Small intestine (tissue), 7 donors: Measurements from ENCODE around the gene B9D1. TPM values are rescaled to one million over a fixed set of nuclear protein-coding genes. Genes with fewer than 3 reads are reported as not detected.

ENCODE experiments used
- DNase-seq, 2 donors: peaks; one replicate each; pipeline versions ENCODE4 v3.0.0 to v3.0.0-alpha.2; 2013
- FAIRE-seq: peaks from 2 replicates; lab custom pipeline; 2012; peaks lifted over from hg19 to GRCh38; lab: Jason Lieb, UNC
- H3K27ac ChIP-seq, 3 donors: one replicate each; pipeline ENCODE4 v1.5.1; 2013; ENCODE audit warnings: low read length in 2 of 3, mild to moderate bottlenecking in 2 of 3, control low read depth in 1 of 3, inconsistent platforms in 1 of 3, low read depth in 1 of 3, moderate library complexity in 1 of 3
- H3K27me3 ChIP-seq, 3 donors: one replicate each; pipeline ENCODE4 v1.6.1; 2013; ENCODE audit warnings: low read length in 3 of 3, inconsistent platforms in 1 of 3; ENCODE audit not compliant: control insufficient read depth in 3 of 3, insufficient read depth in 3 of 3
- H3K36me3 ChIP-seq, 3 donors: one replicate each; pipeline ENCODE4 v1.6.1; 2013; ENCODE audit warnings: low read length in 3 of 3, inconsistent platforms in 1 of 3, low read depth in 1 of 3, mild to moderate bottlenecking in 1 of 3, moderate library complexity in 1 of 3; ENCODE audit not compliant: control insufficient read depth in 3 of 3, insufficient read depth in 2 of 3
- H3K4me1 ChIP-seq, 3 donors: one replicate each; pipeline ENCODE4 v1.6.1; 2013; ENCODE audit warnings: low read length in 2 of 3, inconsistent platforms in 1 of 3, low read depth in 1 of 3, mild to moderate bottlenecking in 1 of 3, moderate library complexity in 1 of 3; ENCODE audit not compliant: control insufficient read depth in 3 of 3, insufficient read depth in 2 of 3
- H3K4me3 ChIP-seq, 3 donors: one replicate each; pipeline ENCODE4 v1.5.1; 2013; ENCODE audit warnings: low read length in 3 of 3, control low read depth in 1 of 3, inconsistent platforms in 1 of 3, low read depth in 1 of 3, mild to moderate bottlenecking in 1 of 3, moderate library complexity in 1 of 3
- H3K9me3 ChIP-seq, 2 donors: one replicate each; pipeline ENCODE4 v1.6.1; 2013; ENCODE audit warnings: low read depth in 1 of 2, low read length in 1 of 2; ENCODE audit not compliant: control insufficient read depth in 2 of 2, insufficient read depth in 1 of 2
- WGBS, 3 donors: extraction: QIAGEN DNeasy Blood & Tissue Kit; methylation state at CpG; one replicate each; pipeline ENCODE4 v1.1.7; 2013; 5-methylcytosine and 5-hydroxymethylcytosine counted together
- polyA plus RNA-seq, 4 donors: library from polyadenylated mRNA; stranded (reverse) in 3 of 4; unstranded in 1 of 4; fragments of 200-250 nt in 3 of 4; fragments of 120-200 nt in 1 of 4; gene quantifications; one replicate each; pipeline versions ENCODE4 v1.2.1 to v1.2.3, GENCODE V29; 2013
- donor health status: healthy with polysubstance abuse.
- donor health status: control.
- donor health status: control.
- donor health status: Bipolar disorder and iron deficiency.
- donor health status: healthy.

Gene B9D1
- polyA plus RNA-seq, 4 donors, result 2.2 to 18.1 (median 12.9) TPM

- DNase-seq, result no peak
- no peaks in the 10 kb centered on the region for H3K27me3 ChIP-seq
- WGBS, 3 donors, result 67 to 91% (median 83%) methylated on average over 9 of the region's 9 CpGs
- FAIRE-seq, result no peak
- no peak overlapping the region for H3K4me3 ChIP-seq
- peak overlapping the region in 1 of 3 donors; percentile 33 for H3K27ac ChIP-seq
- peaks cover 0 to 12% (median 4%) of the 10 kb centered on the region in 3 donors for H3K4me1 ChIP-seq
- H3K36me3 ChIP-seq, result peaks cover 0 to 42% (median 0%) of the 10 kb centered on the region in 3 donors
- H3K9me3 ChIP-seq, result no peaks in the 10 kb centered on the region
These were observed 59.7 kb downstream of the B9D1 start for GRCh38 chr17:19302791-19303331.

- no peak for DNase-seq
- H3K27me3 ChIP-seq, result no peaks in the 10 kb centered on the region
- peaks cover 0 to 44% (median 0%) of the 10 kb centered on the region in 3 donors for H3K36me3 ChIP-seq
- no peaks in the 10 kb centered on the region for H3K9me3 ChIP-seq
- FAIRE-seq, result no peak
- peaks cover 0 to 11% (median 4%) of the 10 kb centered on the region in 3 donors for H3K4me1 ChIP-seq
- H3K27ac ChIP-seq, result no peak overlapping the region
- H3K4me3 ChIP-seq, result no peak overlapping the region
- 93% methylated on average over 9 of the region's 9 CpGs for WGBS, 3 donors
These were observed 60.5 kb downstream of the B9D1 start for GRCh38 chr17:19301973-19302372.

- no peak overlapping the region for H3K27ac ChIP-seq
- no peaks in the 10 kb centered on the region for H3K9me3 ChIP-seq
- no peak overlapping the region for H3K4me3 ChIP-seq
- FAIRE-seq (no peak), DNase-seq (no peak)
- no peaks in the 10 kb centered on the region for H3K27me3 ChIP-seq
- peaks cover 0 to 6% (median 1%) of the 10 kb centered on the region in 3 donors for H3K4me1 ChIP-seq
- H3K36me3 ChIP-seq, result peaks cover 0 to 46% (median 0%) of the 10 kb centered on the region in 3 donors
- 75 to 80% (median 76%) methylated on average over 5 of the region's 5 CpGs for WGBS, 3 donors
These were observed 61.1 kb downstream of the B9D1 start for GRCh38 chr17:19301274-19301951.

- DNase-seq (no peak), FAIRE-seq (no peak)
- H3K4me3 ChIP-seq, result no peak overlapping the region
- whole genome bisulfite sequencing, 3 donors, result 95 to 96% (median 96%) methylated on average over 7 of the region's 7 CpGs
- H3K9me3 ChIP-seq, result no peaks in the 10 kb centered on the region
- H3K36me3 ChIP-seq, result peaks cover 0 to 42% (median 0%) of the 10 kb centered on the region in 3 donors
- H3K27me3 ChIP-seq, result no peaks in the 10 kb centered on the region
- H3K4me1 ChIP-seq, result peaks cover 0 to 5% (median 0%) of the 10 kb centered on the region in 3 donors
- no peak overlapping the region for H3K27ac ChIP-seq
These were observed 62.7 kb downstream of the B9D1 start for GRCh38 chr17:19299866-19300265.

GRCh38 chr17:19299214-19299747 lies 63.2 kb downstream of the B9D1 start:
- FAIRE-seq, result no peak

GRCh38 chr17:19298569-19299213 lies 63.8 kb downstream of the B9D1 start:
- Histone ChIP-seq H3K4me1 (no peaks in the 10 kb centered on the region), H3K27me3 (no peaks in the 10 kb centered on the region), H3K4me3 (no peak overlapping the region), H3K27ac (no peak overlapping the region), H3K36me3 (peaks cover 0 to 32% (median 0%) of the 10 kb centered on the region in 3 donors), H3K9me3 (no peaks in the 10 kb centered on the region)
- 72 to 77% (median 74%) methylated on average over 6 of the region's 6 CpGs for WGBS, 3 donors
- no peak for FAIRE-seq
- no peak for DNase-seq

More at GRCh38 chr17:19299214-19299747, 63.2 kb downstream of the B9D1 start:
- Histone ChIP-seq H3K4me3 (no peak overlapping the region), H3K27ac (no peak overlapping the region), H3K9me3 (no peaks in the 10 kb centered on the region), H3K27me3 (no peaks in the 10 kb centered on the region), H3K4me1 (peaks cover 0 to 1% (median 0%) of the 10 kb centered on the region in 3 donors), H3K36me3 (peaks cover 0 to 36% (median 0%) of the 10 kb centered on the region in 3 donors)
- 58 to 71% (median 66%) methylated on average over 4 of the region's 4 CpGs for WGBS, 3 donors
- DNase-seq, result no peak

DNA sequence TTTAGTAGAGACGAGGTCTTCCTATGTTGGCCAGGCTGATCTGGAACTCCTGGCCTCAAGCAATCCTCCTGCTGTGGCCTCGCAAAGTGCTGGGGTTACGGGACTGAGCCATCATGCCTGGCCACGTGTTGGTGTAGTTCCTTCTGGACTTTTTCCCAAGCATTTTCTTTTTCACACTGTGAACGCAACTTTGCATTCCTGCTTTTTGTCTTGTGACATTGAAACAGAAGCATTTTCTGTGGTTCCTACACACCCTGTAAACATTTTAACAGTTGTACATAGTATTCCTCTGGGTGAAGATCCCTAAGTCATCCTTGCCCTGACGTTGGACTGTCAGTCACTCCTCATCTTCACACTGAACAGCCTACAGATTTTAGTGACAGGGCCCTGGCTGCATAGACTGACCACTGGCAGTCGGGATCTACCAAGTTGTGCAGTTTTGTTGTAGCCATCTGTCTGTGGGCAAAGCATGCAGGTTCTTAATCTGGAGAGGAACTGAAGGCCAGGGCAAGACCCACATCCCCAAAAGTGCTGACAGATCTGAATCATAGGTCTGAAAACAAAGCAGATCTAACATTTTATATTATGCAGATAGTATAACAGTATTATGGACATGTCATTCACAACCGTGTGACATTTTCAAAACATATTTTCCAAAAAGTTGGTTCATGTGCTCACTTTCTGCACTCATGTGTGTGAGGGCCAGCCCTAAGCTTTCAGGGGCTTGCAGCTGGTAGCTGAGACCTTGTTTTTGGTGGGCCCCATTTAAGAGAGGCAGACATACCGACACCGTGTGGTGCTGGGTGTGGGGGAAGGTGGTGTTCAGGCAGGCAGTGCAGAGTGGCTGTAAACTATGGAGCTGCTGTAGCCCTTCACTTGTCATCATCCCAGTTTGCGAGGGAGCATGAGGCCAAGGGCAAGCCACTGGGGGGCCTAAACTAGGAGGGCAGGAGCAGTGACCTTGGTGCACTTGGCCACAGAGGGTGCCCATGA lies 65.4 kb downstream of the B9D1 start:
- Histone ChIP-seq H3K9me3 (no peaks in the 10 kb centered on the region), H3K27ac (no peak overlapping the region), H3K4me3 (no peak overlapping the region), H3K36me3 (peaks cover 0 to 26% (median 0%) of the 10 kb centered on the region in 3 donors), H3K27me3 (no peaks in the 10 kb centered on the region), H3K4me1 (no peaks in the 10 kb centered on the region)
- no peak for FAIRE-seq
- 84 to 89% (median 88%) methylated on average over 11 of the region's 11 CpGs for WGBS, 3 donors
- DNase-seq, result no peak
